Glutamatergic neuron (in vitro differentiated cells): ENCODE measurements around the gene ALAD. TPM values are rescaled to one million over a fixed set of nuclear protein-coding genes. Genes with fewer than 3 reads are reported as not detected.
A peak's percentile ranks its signal among the peaks of the same experiment; 100 is the strongest.

Experiments
- DNase-seq: peaks from one replicate; pipeline ENCODE4 v3.0.0; 2022
- H3K27ac Mint-ChIP-seq: one replicate; pipeline ENCODE4 v1.8.0; 2020; ENCODE audit warnings: mild to moderate bottlenecking, mixed read lengths, inconsistent platforms; ENCODE audit not compliant: unreplicated experiment
- H3K27me3 Mint-ChIP-seq: one replicate; pipeline ENCODE4 v1.8.0; 2020; ENCODE audit warnings: mild to moderate bottlenecking, moderate library complexity, mixed read lengths, inconsistent platforms; ENCODE audit not compliant: unreplicated experiment
- H3K36me3 Mint-ChIP-seq: one replicate; pipeline ENCODE4 v1.8.0; 2020; ENCODE audit warnings: mild to moderate bottlenecking, mixed read lengths, inconsistent platforms; ENCODE audit not compliant: unreplicated experiment
- H3K4me1 Mint-ChIP-seq: one replicate; pipeline ENCODE4 v1.8.0; 2020; ENCODE audit warnings: mild to moderate bottlenecking, low read depth, mixed read lengths, inconsistent platforms; ENCODE audit not compliant: unreplicated experiment
- H3K4me3 Mint-ChIP-seq: one replicate; pipeline ENCODE4 v1.8.0; 2020; ENCODE audit warnings: mild to moderate bottlenecking, mixed read lengths, inconsistent platforms; ENCODE audit not compliant: unreplicated experiment
- H3K9me3 Mint-ChIP-seq: one replicate; pipeline ENCODE4 v1.8.0; 2020; ENCODE audit warnings: mild to moderate bottlenecking, moderate library complexity, mixed read lengths, inconsistent platforms; ENCODE audit not compliant: unreplicated experiment
- total RNA-seq: library from RNA; stranded (reverse); fragmentation: NEBNext Ultra II Directional; extraction: Animal tissue kit (Norgen Biotek cat#: 25700); gene quantifications from one replicate; pipeline ENCODE4 v1.2.1, GENCODE V29; 2021; ENCODE audit not compliant: unreplicated experiment
- TF ChIP-seq, protein P1 (sequence below): fragments of 200-600 bp; sonication (generic); IDR thresholded peaks from one replicate; pipeline ENCODE4 v1.5.0; 2021; ENCODE audit not compliant: partially characterized antibody, unreplicated experiment

ALAD gene
- total RNA-seq, 1 donor from 2014 or later = 39.0 TPM

DNA sequence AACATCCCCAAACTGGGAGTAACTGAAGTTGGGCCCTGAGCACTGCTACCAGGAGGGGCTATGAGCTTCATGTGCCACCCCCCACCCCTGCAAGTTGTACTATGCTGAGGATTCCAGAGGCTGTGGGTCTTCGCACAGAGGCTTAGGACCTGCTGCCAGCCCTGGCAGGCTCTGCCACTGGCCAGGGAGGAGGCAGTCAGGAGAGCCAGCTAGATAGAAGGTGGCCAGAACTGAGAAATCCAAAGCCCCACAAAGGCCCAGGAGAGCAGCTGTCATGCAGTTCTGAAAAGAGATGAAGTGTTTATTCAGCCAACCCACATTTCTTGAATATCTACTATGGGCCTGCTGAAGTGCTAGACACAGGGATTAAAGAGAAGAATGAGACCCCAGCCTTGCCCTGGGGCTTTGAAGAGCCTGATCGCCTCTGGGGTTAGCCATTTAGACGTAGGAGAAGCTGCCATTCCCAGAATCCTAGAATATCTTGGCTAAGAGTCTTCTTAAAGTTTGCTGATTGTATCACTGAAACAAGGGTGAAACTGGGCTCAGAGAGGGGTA lies 1.4 kb downstream of the ALAD start:
- H3K36me3 Mint-ChIP-seq = no peaks in the 10 kb centered on the region
- H3K27me3 Mint-ChIP-seq = no peaks in the 10 kb centered on the region
- DNase-seq = no peak
- H3K4me3 Mint-ChIP-seq = peak overlapping the region; percentile 88
- no peak overlapping the region for H3K27ac Mint-ChIP-seq
- H3K4me1 Mint-ChIP-seq = no peaks in the 10 kb centered on the region
- H3K9me3 Mint-ChIP-seq = no peaks in the 10 kb centered on the region
- TF ChIP-seq, protein P1, sequence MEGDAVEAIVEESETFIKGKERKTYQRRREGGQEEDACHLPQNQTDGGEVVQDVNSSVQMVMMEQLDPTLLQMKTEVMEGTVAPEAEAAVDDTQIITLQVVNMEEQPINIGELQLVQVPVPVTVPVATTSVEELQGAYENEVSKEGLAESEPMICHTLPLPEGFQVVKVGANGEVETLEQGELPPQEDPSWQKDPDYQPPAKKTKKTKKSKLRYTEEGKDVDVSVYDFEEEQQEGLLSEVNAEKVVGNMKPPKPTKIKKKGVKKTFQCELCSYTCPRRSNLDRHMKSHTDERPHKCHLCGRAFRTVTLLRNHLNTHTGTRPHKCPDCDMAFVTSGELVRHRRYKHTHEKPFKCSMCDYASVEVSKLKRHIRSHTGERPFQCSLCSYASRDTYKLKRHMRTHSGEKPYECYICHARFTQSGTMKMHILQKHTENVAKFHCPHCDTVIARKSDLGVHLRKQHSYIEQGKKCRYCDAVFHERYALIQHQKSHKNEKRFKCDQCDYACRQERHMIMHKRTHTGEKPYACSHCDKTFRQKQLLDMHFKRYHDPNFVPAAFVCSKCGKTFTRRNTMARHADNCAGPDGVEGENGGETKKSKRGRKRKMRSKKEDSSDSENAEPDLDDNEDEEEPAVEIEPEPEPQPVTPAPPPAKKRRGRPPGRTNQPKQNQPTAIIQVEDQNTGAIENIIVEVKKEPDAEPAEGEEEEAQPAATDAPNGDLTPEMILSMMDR = no peak

DNA sequence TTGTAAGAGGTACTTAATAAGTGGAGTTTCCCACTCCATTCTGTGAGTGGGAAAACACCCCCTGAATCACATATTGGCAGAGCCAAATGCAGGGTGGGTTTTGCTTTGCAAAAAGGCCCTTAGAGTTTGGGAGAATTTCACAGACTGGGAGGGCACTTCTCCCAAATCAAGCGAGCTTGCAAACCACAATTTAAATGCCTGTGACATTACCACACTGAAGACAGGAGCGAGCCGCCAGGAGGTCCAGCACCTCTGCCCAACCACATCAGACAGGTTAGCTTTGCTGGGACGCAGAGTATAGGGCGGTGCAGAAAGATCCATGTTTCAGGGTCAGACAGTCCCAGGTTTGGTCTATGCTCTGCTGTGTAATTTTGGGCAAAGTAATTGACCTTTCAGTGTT lies 2.3 kb downstream of the ALAD start:
- Mint-ChIP-seq H3K4me3 (no peak overlapping the region), H3K9me3 (no peaks in the 10 kb centered on the region), H3K4me1 (no peaks in the 10 kb centered on the region), H3K36me3 (no peaks in the 10 kb centered on the region), H3K27me3 (no peaks in the 10 kb centered on the region), H3K27ac (no peak overlapping the region)
- no peak for DNase-seq
- TF ChIP-seq, protein P1 = no peak

DNA sequence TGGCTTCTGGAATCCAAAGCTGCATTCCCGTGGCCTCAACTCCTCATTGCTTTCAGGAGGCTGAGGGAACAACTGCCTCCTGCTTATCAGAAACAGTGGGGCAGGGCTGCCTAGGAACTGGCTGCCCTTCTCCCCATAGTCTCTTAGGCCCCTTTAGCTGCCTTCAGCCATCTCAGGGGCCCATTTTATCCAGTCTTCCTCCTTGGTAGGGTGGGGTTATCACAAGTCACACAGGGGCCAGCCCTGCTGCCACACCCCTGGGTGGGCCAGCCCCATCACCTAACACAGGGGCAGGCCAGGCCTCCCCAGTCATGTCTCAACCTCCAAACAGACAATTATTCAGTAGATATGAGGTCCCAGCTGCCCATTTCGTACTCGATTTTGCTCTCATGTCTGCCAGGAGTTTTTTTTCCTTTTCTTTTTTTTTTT lies 3.9 kb downstream of the ALAD start:
- Mint-ChIP-seq H3K27me3 (no peaks in the 10 kb centered on the region), H3K36me3 (no peaks in the 10 kb centered on the region), H3K27ac (no peak overlapping the region), H3K9me3 (no peaks in the 10 kb centered on the region), H3K4me3 (no peak overlapping the region), H3K4me1 (no peaks in the 10 kb centered on the region)
- no peak for DNase-seq
- TF ChIP-seq, protein P1 = no peak

DNA sequence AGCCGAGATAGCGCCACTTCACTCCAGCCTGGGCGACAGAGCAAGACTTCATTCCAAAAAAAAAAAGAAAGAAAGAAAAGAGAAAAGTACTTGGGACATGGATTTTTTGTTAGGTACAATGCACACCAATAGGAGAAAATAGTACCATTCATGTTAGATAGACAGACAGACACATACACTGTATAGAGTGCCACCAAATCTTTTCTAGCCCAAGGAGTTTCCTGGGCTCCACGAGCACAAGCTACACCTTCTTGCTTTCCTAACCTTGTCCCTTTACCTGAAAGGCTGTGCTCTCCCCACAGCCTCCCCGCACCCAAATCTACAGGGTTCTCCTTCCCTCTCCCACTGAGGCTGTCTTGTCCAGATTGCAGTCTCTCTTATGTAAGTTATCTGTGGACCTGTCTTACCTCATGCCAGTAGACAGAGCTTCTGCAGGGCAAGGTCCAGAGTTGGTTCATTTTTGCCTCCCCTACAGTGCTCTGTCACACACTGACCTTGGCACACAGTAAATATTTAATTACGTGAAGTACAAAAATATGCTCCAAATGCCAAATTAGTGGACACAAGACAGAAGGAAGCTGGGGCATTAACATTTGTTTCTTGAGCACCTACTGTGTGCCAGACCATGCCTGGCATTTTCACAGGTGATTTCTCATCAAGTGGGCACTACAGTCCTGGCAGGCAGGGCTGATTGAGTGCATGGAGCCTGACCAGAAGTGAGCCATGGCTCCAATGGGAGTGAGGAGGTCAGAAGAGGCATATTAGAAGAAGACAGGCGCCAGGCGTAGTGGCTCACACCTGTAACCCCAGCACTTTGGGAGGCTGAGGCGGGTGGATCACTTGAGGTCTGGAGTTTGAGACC lies 5.9 kb downstream of the ALAD start:
- TF ChIP-seq, protein P1 = no peak
- H3K4me3 Mint-ChIP-seq = no peak overlapping the region
- H3K27me3 Mint-ChIP-seq = no peaks in the 10 kb centered on the region
- H3K36me3 Mint-ChIP-seq = no peaks in the 10 kb centered on the region
- no peaks in the 10 kb centered on the region for H3K4me1 Mint-ChIP-seq
- DNase-seq = no peak
- H3K9me3 Mint-ChIP-seq = no peaks in the 10 kb centered on the region
- no peak overlapping the region for H3K27ac Mint-ChIP-seq

DNA sequence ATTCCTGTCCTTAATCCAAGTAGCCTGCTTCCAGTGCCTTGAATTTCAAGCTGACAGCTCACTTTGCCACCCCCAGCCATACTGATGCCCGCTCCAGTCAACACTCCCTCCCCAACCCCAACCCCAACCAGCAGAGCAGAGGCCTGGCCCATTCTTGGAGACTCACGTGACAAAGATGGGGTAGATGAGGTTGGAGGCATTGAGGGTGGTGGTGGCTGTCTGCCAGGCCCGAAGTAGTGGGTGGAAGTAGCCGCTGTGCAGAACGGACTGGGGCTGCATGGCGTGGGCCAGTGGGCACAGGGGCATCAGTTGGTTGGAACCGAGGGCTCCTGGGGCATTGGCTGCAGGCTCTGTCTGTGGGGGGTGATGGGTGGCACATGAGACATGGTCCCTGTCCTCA lies 7.8 kb downstream of the ALAD start:
- peaks cover 3% of the 10 kb centered on the region for H3K27me3 Mint-ChIP-seq
- H3K27ac Mint-ChIP-seq = no peak overlapping the region
- no peak overlapping the region for H3K4me3 Mint-ChIP-seq
- no peak for DNase-seq
- H3K36me3 Mint-ChIP-seq = peaks cover 5% of the 10 kb centered on the region
- H3K9me3 Mint-ChIP-seq = no peaks in the 10 kb centered on the region
- TF ChIP-seq, protein P1 = no peak
- no peaks in the 10 kb centered on the region for H3K4me1 Mint-ChIP-seq
